K562 (cell line): ENCODE measurements around the gene CAST.

Source experiments
- KAT7 ChIP-seq: sonication (generic); formaldehyde crosslinking; IDR thresholded peaks from 2 replicates; pipeline ENCODE4 v1.8.0; 2022; ENCODE audit warnings: missing genetic modification reagents, mild to moderate bottlenecking, borderline replicate concordance
- SETDB1 ChIP-seq: IDR thresholded peaks from one replicate; pipeline ENCODE4 v1.6.1; 2012; ENCODE audit warnings: low read length, control low read depth, inconsistent platforms

GRCh38 chr5:96726802-96727201 is 64.6 kb downstream of the CAST start:
- no peak for TF ChIP-seq SETDB1
- TF ChIP-seq KAT7 (CRISPR knock-in tag) = no peak
